GM23338 (cell line): Measurements from ENCODE around the gene CLDN9. TPM values are rescaled to one million over a fixed set of nuclear protein-coding genes. Genes with fewer than 3 reads are reported as not detected.

Experiments
- ATAC-seq: fragments of 200-7000 bp; cut with Tn5 transposase; 3 replicates; pipeline ENCODE4 v1.9.1; 2020
- DNase-seq: peaks from one replicate; pipeline ENCODE4 v3.0.0-alpha.2; 2015; ENCODE audit warnings: low spot score
- H2AFZ ChIP-seq: fragments of 200-600 bp; sonication (generic); 2 replicates; pipeline ENCODE4 v1.8.0; 2016; ENCODE audit warnings: antibody characterized with exemption, mild to moderate bottlenecking, moderate library complexity
- H3F3A ChIP-seq: fragments of 200-600 bp; sonication (generic); replicated peaks from 2 replicates; pipeline ENCODE4 v1.8.0; 2017; ENCODE audit warnings: antibody characterized with exemption, mixed run types, low read depth
- H3K27ac ChIP-seq: fragments of 200-600 bp; sonication (generic); 2 replicates; pipeline ENCODE4 v1.6.1; 2016; ENCODE audit warnings: low read depth
- H3K27me3 ChIP-seq: fragments of 200-600 bp; sonication (generic); 2 replicates; pipeline ENCODE4 v1.8.0; 2016; ENCODE audit warnings: mild to moderate bottlenecking, mixed run types, moderate library complexity; ENCODE audit not compliant: insufficient read depth
- H3K36me3 ChIP-seq: fragments of 200-600 bp; sonication (generic); 2 replicates; pipeline ENCODE4 v1.8.0; 2016; ENCODE audit warnings: mild to moderate bottlenecking; ENCODE audit not compliant: insufficient read depth
- H3K4me1 ChIP-seq: fragments of 200-600 bp; sonication (generic); 2 replicates; pipeline ENCODE4 v1.8.0; 2016; ENCODE audit warnings: mild to moderate bottlenecking, moderate library complexity; ENCODE audit not compliant: insufficient read depth
- H3K4me2 ChIP-seq: fragments of 200-600 bp; sonication (generic); 2 replicates; pipeline ENCODE4 v1.7.1; 2017; ENCODE audit warnings: mixed run types
- H3K4me3 ChIP-seq: fragments of 200-600 bp; sonication (generic); 2 replicates; pipeline ENCODE4 v1.6.1; 2016; ENCODE audit warnings: mixed run types
- H3K79me2 ChIP-seq: fragments of 200-600 bp; sonication (generic); replicated peaks from 2 replicates; pipeline ENCODE4 v1.8.0; 2017; ENCODE audit warnings: mild to moderate bottlenecking; ENCODE audit not compliant: insufficient read depth
- H3K9me2 ChIP-seq: fragments of 200-600 bp; sonication (generic); 2 replicates; pipeline ENCODE4 v1.8.0; 2017; ENCODE audit not compliant: insufficient read depth
- H4K20me1 ChIP-seq: fragments of 200-600 bp; sonication (generic); replicated peaks from 2 replicates; pipeline ENCODE4 v1.8.0; 2017; ENCODE audit warnings: mild to moderate bottlenecking; ENCODE audit not compliant: insufficient read depth
- H3K27ac Mint-ChIP-seq: 2 replicates; pipeline ENCODE4 v1.8.0; 2020; ENCODE audit warnings: inconsistent platforms, mild to moderate bottlenecking, moderate library complexity, mixed read lengths
- H3K27me3 Mint-ChIP-seq: 3 replicates; pipeline ENCODE4 v1.8.0; 2022; ENCODE audit warnings: low read depth, mild to moderate bottlenecking, moderate library complexity, mixed read lengths, inconsistent platforms; ENCODE audit not compliant: insufficient read depth, poor library complexity
- H3K36me3 Mint-ChIP-seq: 3 replicates; pipeline ENCODE4 v1.8.0; 2021; ENCODE audit warnings: low read depth, mild to moderate bottlenecking, inconsistent platforms, moderate library complexity, mixed read lengths
- H3K4me1 Mint-ChIP-seq: 3 replicates; pipeline ENCODE4 v1.8.0; 2020; ENCODE audit warnings: mild to moderate bottlenecking, inconsistent platforms, mixed read lengths
- H3K4me3 Mint-ChIP-seq: 3 replicates; pipeline ENCODE4 v1.8.0; 2021; ENCODE audit warnings: moderate library complexity, mild to moderate bottlenecking, inconsistent platforms, mixed read lengths
- H3K9me3 Mint-ChIP-seq: 3 replicates; pipeline ENCODE4 v1.8.0; 2020; ENCODE audit warnings: moderate library complexity, mild to moderate bottlenecking, inconsistent platforms, mixed read lengths
- CREB1 ChIP-seq: fragments of 250-450 bp; sonication (Bioruptor Pico); IDR thresholded peaks from 2 replicates; pipeline ENCODE4 v1.5.0; 2020; ENCODE audit warnings: low read depth, mild to moderate bottlenecking, moderate library complexity
- EZH2 ChIP-seq: fragments of 200-600 bp; sonication (generic); IDR thresholded peaks from one replicate; pipeline ENCODE4 v1.8.0; 2017; ENCODE audit warnings: antibody characterized with exemption, mild to moderate bottlenecking, low read depth; ENCODE audit not compliant: unreplicated experiment
- JUNB ChIP-seq: IDR thresholded peaks from one replicate; pipeline ENCODE4 v1.6.1; 2016; ENCODE audit warnings: antibody characterized with exemption; ENCODE audit not compliant: unreplicated experiment
- NANOG ChIP-seq: IDR thresholded peaks from 2 replicates; pipeline ENCODE4 v1.6.1; 2016; ENCODE audit warnings: antibody characterized with exemption, borderline replicate concordance
- POLR2AphosphoS5 ChIP-seq: IDR thresholded peaks from 2 replicates; pipeline ENCODE4 v1.6.1; 2016; ENCODE audit warnings: antibody characterized with exemption, low read depth
- ZNF114 ChIP-seq: fragments of 250-450 bp; sonication (Bioruptor Pico); IDR thresholded peaks from 2 replicates; pipeline ENCODE4 v1.5.0; 2020; ENCODE audit warnings: mild to moderate bottlenecking, moderate library complexity
- ZNF331 ChIP-seq: fragments of 250-450 bp; sonication (Bioruptor Pico); IDR thresholded peaks from 2 replicates; pipeline ENCODE4 v1.5.0; 2020; ENCODE audit warnings: low read depth, mild to moderate bottlenecking, moderate library complexity
- ZNF462 ChIP-seq: fragments of 250-450 bp; sonication (Bioruptor Pico); IDR thresholded peaks from 2 replicates; pipeline ENCODE4 v1.5.0; 2020; ENCODE audit warnings: mild to moderate bottlenecking, moderate library complexity
- polyA plus RNA-seq: library from polyadenylated mRNA; unstranded; fragments of >200 nt; fragmentation: Nextera tagmentation; extraction: Ambion mirVana; gene quantifications from 2 replicates; pipeline ENCODE4 v1.2.1, GENCODE V29; 2016
- total RNA-seq: library from RNA; depleted of rRNA; stranded (reverse); fragments of >200 nt; shearing (Covaris generic); gene quantifications from 2 replicates; pipeline ENCODE4 v1.2.3, GENCODE V29; 2014
- TF ChIP-seq, protein P1 (sequence below): IDR thresholded peaks from one replicate; pipeline ENCODE4 v1.6.1; 2018; ENCODE audit warnings: antibody characterized with exemption; ENCODE audit not compliant: unreplicated experiment
- TF ChIP-seq, protein P2 (sequence below): IDR thresholded peaks from 2 replicates; pipeline ENCODE4 v1.6.1; 2016; ENCODE audit warnings: antibody characterized with exemption
- TF ChIP-seq, protein P3 (sequence below), 2 experiments: fragments of 200-600 bp in 1 of 2; sonication (generic) in 1 of 2; conservative IDR thresholded peaks; 2 replicates each; pipeline versions ENCODE4 v1.5.1 to v1.6.1; 2016 to 2017; ENCODE audit warnings: antibody characterized with exemption in 2 of 2, low read depth in 2 of 2, mild to moderate bottlenecking in 2 of 2, moderate library complexity in 1 of 2

Gene CLDN9
- total and polyA plus RNA-seq, 2 experiments from 2014 or later = 1.8 to 3.0 TPM

DNA sequence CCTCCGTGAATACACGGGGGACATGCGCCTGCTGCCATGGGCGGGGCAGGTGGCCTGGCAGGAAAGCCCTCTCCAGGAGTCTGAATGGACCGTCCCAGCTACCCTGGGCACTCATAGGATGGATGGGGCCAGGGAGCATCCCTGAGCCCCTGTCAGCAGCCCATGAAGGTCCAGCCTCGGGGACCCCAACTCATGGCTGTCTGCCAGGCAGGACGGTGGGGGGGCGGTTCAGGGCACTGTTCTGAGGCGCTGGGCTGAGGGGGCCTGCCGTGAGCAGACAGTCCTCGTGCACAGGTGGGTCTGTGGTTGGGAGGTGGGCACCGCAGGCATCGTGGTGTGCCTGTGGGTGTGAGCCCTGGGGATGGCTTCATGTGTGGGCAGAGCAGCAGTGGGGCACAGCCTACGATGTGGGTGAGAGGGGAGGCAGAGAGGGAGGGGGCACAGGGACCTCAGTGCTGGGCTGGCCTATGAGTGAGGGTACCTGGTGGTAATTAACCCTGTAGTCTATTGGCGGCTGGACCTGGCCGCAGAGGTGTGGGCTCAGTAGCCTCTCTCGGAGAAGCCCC is 26.0 kb upstream of the CLDN9 start (continued):
- TF ChIP-seq ZNF462 = no peak

- H4K20me1 ChIP-seq = no peaks in the 10 kb centered on the region
- H3K36me3 ChIP-seq = no peaks in the 10 kb centered on the region
- Mint-ChIP-seq H3K9me3 (no peaks in the 10 kb centered on the region; the same call in 2 of the 3 replicates), H3K36me3 (no peaks in the 10 kb centered on the region), H3K27me3 (peaks cover 9% of the 10 kb centered on the region), H3K4me1 (peaks cover 36% of the 10 kb centered on the region), H3K27ac (no peak overlapping the region), H3K4me3 (no peak overlapping the region)
- H3K27me3 ChIP-seq = no peaks in the 10 kb centered on the region
- H3K79me2 ChIP-seq = no peaks in the 10 kb centered on the region
- H3K4me1 ChIP-seq = peaks cover 28% of the 10 kb centered on the region
- no peak for ATAC-seq
- peaks cover 5% of the 10 kb centered on the region; the same call in 1 of the 2 replicates for H3F3A ChIP-seq
- H3K9me2 ChIP-seq = no peaks in the 10 kb centered on the region
- H2AFZ ChIP-seq = no peak overlapping the region
- DNase-seq = no peak
- H3K4me3 ChIP-seq = no peak overlapping the region
- no peak overlapping the region for H3K4me2 ChIP-seq
- H3K27ac ChIP-seq = no peak overlapping the region
- TF ChIP-seq, protein P1, sequence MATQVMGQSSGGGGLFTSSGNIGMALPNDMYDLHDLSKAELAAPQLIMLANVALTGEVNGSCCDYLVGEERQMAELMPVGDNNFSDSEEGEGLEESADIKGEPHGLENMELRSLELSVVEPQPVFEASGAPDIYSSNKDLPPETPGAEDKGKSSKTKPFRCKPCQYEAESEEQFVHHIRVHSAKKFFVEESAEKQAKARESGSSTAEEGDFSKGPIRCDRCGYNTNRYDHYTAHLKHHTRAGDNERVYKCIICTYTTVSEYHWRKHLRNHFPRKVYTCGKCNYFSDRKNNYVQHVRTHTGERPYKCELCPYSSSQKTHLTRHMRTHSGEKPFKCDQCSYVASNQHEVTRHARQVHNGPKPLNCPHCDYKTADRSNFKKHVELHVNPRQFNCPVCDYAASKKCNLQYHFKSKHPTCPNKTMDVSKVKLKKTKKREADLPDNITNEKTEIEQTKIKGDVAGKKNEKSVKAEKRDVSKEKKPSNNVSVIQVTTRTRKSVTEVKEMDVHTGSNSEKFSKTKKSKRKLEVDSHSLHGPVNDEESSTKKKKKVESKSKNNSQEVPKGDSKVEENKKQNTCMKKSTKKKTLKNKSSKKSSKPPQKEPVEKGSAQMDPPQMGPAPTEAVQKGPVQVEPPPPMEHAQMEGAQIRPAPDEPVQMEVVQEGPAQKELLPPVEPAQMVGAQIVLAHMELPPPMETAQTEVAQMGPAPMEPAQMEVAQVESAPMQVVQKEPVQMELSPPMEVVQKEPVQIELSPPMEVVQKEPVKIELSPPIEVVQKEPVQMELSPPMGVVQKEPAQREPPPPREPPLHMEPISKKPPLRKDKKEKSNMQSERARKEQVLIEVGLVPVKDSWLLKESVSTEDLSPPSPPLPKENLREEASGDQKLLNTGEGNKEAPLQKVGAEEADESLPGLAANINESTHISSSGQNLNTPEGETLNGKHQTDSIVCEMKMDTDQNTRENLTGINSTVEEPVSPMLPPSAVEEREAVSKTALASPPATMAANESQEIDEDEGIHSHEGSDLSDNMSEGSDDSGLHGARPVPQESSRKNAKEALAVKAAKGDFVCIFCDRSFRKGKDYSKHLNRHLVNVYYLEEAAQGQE = no peak
- TF ChIP-seq CREB1 (CRISPR knock-in tag) = no peak
- no peak for TF ChIP-seq ZNF331
- TF ChIP-seq JUNB = no peak
- no peak for TF ChIP-seq EZH2
- no peak for TF ChIP-seq ZNF114 (CRISPR knock-in tag)
- no peak for TF ChIP-seq POLR2AphosphoS5
- no peak for TF ChIP-seq NANOG
- TF ChIP-seq, protein P2, sequence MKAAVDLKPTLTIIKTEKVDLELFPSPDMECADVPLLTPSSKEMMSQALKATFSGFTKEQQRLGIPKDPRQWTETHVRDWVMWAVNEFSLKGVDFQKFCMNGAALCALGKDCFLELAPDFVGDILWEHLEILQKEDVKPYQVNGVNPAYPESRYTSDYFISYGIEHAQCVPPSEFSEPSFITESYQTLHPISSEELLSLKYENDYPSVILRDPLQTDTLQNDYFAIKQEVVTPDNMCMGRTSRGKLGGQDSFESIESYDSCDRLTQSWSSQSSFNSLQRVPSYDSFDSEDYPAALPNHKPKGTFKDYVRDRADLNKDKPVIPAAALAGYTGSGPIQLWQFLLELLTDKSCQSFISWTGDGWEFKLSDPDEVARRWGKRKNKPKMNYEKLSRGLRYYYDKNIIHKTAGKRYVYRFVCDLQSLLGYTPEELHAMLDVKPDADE = no peak
- TF ChIP-seq, protein P3, sequence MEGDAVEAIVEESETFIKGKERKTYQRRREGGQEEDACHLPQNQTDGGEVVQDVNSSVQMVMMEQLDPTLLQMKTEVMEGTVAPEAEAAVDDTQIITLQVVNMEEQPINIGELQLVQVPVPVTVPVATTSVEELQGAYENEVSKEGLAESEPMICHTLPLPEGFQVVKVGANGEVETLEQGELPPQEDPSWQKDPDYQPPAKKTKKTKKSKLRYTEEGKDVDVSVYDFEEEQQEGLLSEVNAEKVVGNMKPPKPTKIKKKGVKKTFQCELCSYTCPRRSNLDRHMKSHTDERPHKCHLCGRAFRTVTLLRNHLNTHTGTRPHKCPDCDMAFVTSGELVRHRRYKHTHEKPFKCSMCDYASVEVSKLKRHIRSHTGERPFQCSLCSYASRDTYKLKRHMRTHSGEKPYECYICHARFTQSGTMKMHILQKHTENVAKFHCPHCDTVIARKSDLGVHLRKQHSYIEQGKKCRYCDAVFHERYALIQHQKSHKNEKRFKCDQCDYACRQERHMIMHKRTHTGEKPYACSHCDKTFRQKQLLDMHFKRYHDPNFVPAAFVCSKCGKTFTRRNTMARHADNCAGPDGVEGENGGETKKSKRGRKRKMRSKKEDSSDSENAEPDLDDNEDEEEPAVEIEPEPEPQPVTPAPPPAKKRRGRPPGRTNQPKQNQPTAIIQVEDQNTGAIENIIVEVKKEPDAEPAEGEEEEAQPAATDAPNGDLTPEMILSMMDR (conservative IDR thresholded peaks at IDR 0.05; ENCODE audit: low read depth in 2 of 2) = no peak
Observed at GRCh38 chr16:2987286-2987685, 25.4 kb upstream of the CLDN9 start.
